Ishikawa (cell line): ENCODE measurements around the gene KLHL20.

Experiments
- CEBPB ChIP-seq: IDR thresholded peaks from 2 replicates; pipeline ENCODE4 v1.6.1; 2012
- CREB1 ChIP-seq: IDR thresholded peaks from 2 replicates; pipeline ENCODE4 v1.6.1; 2012; ENCODE audit warnings: low read depth
- EP300 ChIP-seq: IDR thresholded peaks from 2 replicates; pipeline ENCODE4 v1.6.1; 2012; ENCODE audit warnings: borderline replicate concordance
- FOXM1 ChIP-seq: IDR thresholded peaks from 2 replicates; pipeline ENCODE4 v1.6.1; 2012; ENCODE audit warnings: low read depth, borderline replicate concordance
- NFIC ChIP-seq: IDR thresholded peaks from 2 replicates; pipeline ENCODE4 v1.6.1; 2012
- RAD21 ChIP-seq: IDR thresholded peaks from 2 replicates; pipeline ENCODE4 v1.6.1; 2012; ENCODE audit warnings: low read depth
- REST ChIP-seq: IDR thresholded peaks from 2 replicates; pipeline ENCODE4 v1.6.1; 2012; ENCODE audit warnings: low read depth, mild to moderate bottlenecking
- TAF1 ChIP-seq: IDR thresholded peaks from 2 replicates; pipeline ENCODE4 v1.6.1; 2012; ENCODE audit warnings: low read depth, mild to moderate bottlenecking
- TCF12 ChIP-seq: IDR thresholded peaks from 2 replicates; pipeline ENCODE4 v1.6.1; 2012; ENCODE audit warnings: low read depth
- TEAD4 ChIP-seq: IDR thresholded peaks from 2 replicates; pipeline ENCODE4 v1.6.1; 2012
- USF1 ChIP-seq: IDR thresholded peaks from 2 replicates; pipeline ENCODE4 v1.6.1; 2012
- YY1 ChIP-seq: IDR thresholded peaks from 2 replicates; pipeline ENCODE4 v1.6.1; 2012; ENCODE audit warnings: low read depth
- ZBTB7A ChIP-seq: IDR thresholded peaks from 2 replicates; pipeline ENCODE4 v1.6.1; 2012; ENCODE audit warnings: low read depth
- TF ChIP-seq, protein P1 (sequence below): IDR thresholded peaks from 2 replicates; pipeline ENCODE4 v1.6.1; 2012

GRCh38 chr1:173733912-173734311 lies 19.1 kb downstream of the KLHL20 start:
- TF ChIP-seq TCF12 (no peak), USF1 (no peak), EP300 (no peak), FOXM1 (no peak), CREB1 (no peak), REST (no peak), CEBPB (no peak), NFIC (no peak), YY1 (no peak), TAF1 (no peak), ZBTB7A (no peak), RAD21 (no peak), TEAD4 (no peak)
- TF ChIP-seq, protein P1, sequence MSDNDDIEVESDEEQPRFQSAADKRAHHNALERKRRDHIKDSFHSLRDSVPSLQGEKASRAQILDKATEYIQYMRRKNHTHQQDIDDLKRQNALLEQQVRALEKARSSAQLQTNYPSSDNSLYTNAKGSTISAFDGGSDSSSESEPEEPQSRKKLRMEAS, result no peak
